Thyroid gland (tissue), 4 donors: ENCODE measurements around the gene CATSPER1.

Source experiments
- CTCF ChIP-seq, 6 experiments: fragments of 200-600 bp in 3 of 6; fragments of 450-650 bp in 3 of 6; sonication (generic) in 3 of 6; IDR thresholded peaks; one replicate each; pipeline ENCODE4 v1.5.1; 2016 to 2019; ENCODE audit warnings: antibody characterized with exemption in 6 of 6, mild to moderate bottlenecking in 2 of 6, inconsistent platforms in 1 of 6, moderate library complexity in 1 of 6
- POLR2A ChIP-seq, 2 donors: fragments of 450-650 bp; IDR thresholded peaks; one replicate each; pipeline ENCODE4 v1.6.1; 2017; ENCODE audit warnings: antibody characterized with exemption in 2 of 2, mild to moderate bottlenecking in 2 of 2, moderate library complexity in 1 of 2

GRCh38 chr11:66075273-66075672 is 49.0 kb upstream of the CATSPER1 start:
- TF ChIP-seq CTCF (IDR thresholded peaks at IDR 0.05) = no peak
- TF ChIP-seq POLR2A (IDR thresholded peaks at IDR 0.05) = no peak
